Upper lobe of left lung (tissue), 6 donors: ENCODE results near the gene MRPL34. TPM values are rescaled to one million over a fixed set of nuclear protein-coding genes. Genes with fewer than 3 reads are reported as not detected.

ENCODE experiments used
- ATAC-seq, 2 donors: fragments of 200-7000 bp; cut with Tn5 transposase; one replicate each; pipeline ENCODE4 v1.9.1; 2022; ENCODE audit warnings: mild to moderate bottlenecking in 2 of 2, moderate library complexity in 2 of 2; ENCODE audit not compliant: low FRiP score in 2 of 2
- DNase-seq, 2 donors: peaks; one replicate each; pipeline ENCODE4 v3.0.0-alpha.2; 2019 to 2020
- H3K27ac ChIP-seq, 4 donors: fragments of 200-600 bp; sonication (generic); one replicate each; pipeline ENCODE4 v1.5.1; 2016 to 2019
- H3K27me3 ChIP-seq, 4 donors: fragments of 200-600 bp; sonication (generic); one replicate each; pipeline ENCODE4 v1.5.1; 2017 to 2019
- H3K36me3 ChIP-seq, 4 donors: fragments of 200-600 bp; sonication (generic); one replicate each; pipeline ENCODE4 v1.5.1; 2016 to 2019
- H3K4me1 ChIP-seq, 4 donors: fragments of 200-600 bp; sonication (generic); one replicate each; pipeline ENCODE4 v1.5.1; 2018 to 2019
- H3K4me3 ChIP-seq, 4 donors: fragments of 200-600 bp; sonication (generic); one replicate each; pipeline ENCODE4 v1.5.1; 2017 to 2019; ENCODE audit warnings: mild to moderate bottlenecking in 2 of 4, moderate library complexity in 1 of 4
- H3K9me3 ChIP-seq, 4 donors: fragments of 200-600 bp; sonication (generic); one replicate each; pipeline ENCODE4 v1.5.1; 2018 to 2019
- CTCF ChIP-seq, 6 experiments: fragments of 450-650 bp in 4 of 6; fragments of 200-600 bp in 2 of 6; sonication (generic) in 2 of 6; IDR thresholded peaks; one replicate each; pipeline ENCODE4 v1.5.1; 2016 to 2019; ENCODE audit warnings: antibody characterized with exemption in 6 of 6
- EP300 ChIP-seq, 4 donors: sonication (generic); formaldehyde crosslinking; IDR thresholded peaks; one replicate each; pipeline ENCODE4 v1.5.1; 2017; ENCODE audit warnings: antibody characterized with exemption in 4 of 4, control low read depth in 2 of 4
- POLR2A ChIP-seq, 4 donors: fragments of 450-650 bp; IDR thresholded peaks; one replicate each; pipeline ENCODE4 v1.5.1; 2016 to 2017; ENCODE audit warnings: antibody characterized with exemption in 4 of 4, mild to moderate bottlenecking in 2 of 4
- POLR2AphosphoS5 ChIP-seq, 2 donors: sonication (generic); formaldehyde crosslinking; IDR thresholded peaks; one replicate each; pipeline ENCODE4 v1.5.1; 2017; ENCODE audit warnings: antibody characterized with exemption in 2 of 2
- WGBS, 2 donors: methylation state at CpG; one replicate each; pipeline ENCODE4 v1.1.5; 2017 to 2018; 5-methylcytosine and 5-hydroxymethylcytosine counted together
- total RNA-seq, 6 donors: library from RNA; depleted of rRNA in 4 of 6; stranded (reverse); fragments of >200 nt in 4 of 6; gene quantifications; one replicate each; pipeline versions ENCODE4 v1.1.0 to v1.2.1, GENCODE V29; 2016 to 2021
- donor health status: DM: no; HTN: no; CAD: no; lungs with moderate emphysema.
- donor health status: DM: no; HTN: yes; CAD: no; lungs with severe emphysema.

Gene MRPL34
- total RNA-seq, 6 donors from 2014 or later = 98.3 to 176 (median 122) TPM

- no peak overlapping the region for H3K27ac ChIP-seq
- TF ChIP-seq CTCF (IDR thresholded peaks at IDR 0.05) (no peak), POLR2AphosphoS5 (IDR thresholded peaks at IDR 0.05) (no peak), EP300 (IDR thresholded peaks at IDR 0.05) (no peak)
- H3K9me3 ChIP-seq = no peaks in the 10 kb centered on the region
- H3K4me1 ChIP-seq = peaks cover 8 to 27% (median 13%) of the 10 kb centered on the region in 4 donors
- peaks cover 0 to 13% (median 8%) of the 10 kb centered on the region in 4 donors for H3K36me3 ChIP-seq
- H3K27me3 ChIP-seq = peaks cover 0 to 9% (median 2%) of the 10 kb centered on the region in 4 donors
- DNase-seq (no peak), ATAC-seq (no peak)
- no peak overlapping the region for H3K4me3 ChIP-seq
- 79 to 84% methylated on average over 17 of the region's 17 CpGs for WGBS, 2 donors
Observed at GRCh38 chr19:17325881-17326594, 20.4 kb downstream of the MRPL34 start.

- TF ChIP-seq EP300 (IDR thresholded peaks at IDR 0.05) (no peak), POLR2A (IDR thresholded peaks at IDR 0.05) (no peak), CTCF (IDR thresholded peaks at IDR 0.05) (no peak), POLR2AphosphoS5 (IDR thresholded peaks at IDR 0.05) (no peak)
- 88 to 90% methylated on average over 11 of the region's 11 CpGs for WGBS, 2 donors
- H3K4me1 ChIP-seq = peaks cover 8 to 27% (median 13%) of the 10 kb centered on the region in 4 donors
- H3K27ac ChIP-seq = no peak overlapping the region
- H3K27me3 ChIP-seq = peaks cover 0 to 9% (median 2%) of the 10 kb centered on the region in 4 donors
- no peak for ATAC-seq
- no peak for DNase-seq
- H3K36me3 ChIP-seq = peaks cover 0 to 7% (median 5%) of the 10 kb centered on the region in 4 donors
- no peaks in the 10 kb centered on the region for H3K9me3 ChIP-seq
- no peak overlapping the region for H3K4me3 ChIP-seq
Observed at GRCh38 chr19:17326595-17326966, 20.9 kb downstream of the MRPL34 start.

- Histone ChIP-seq H3K36me3 (peaks cover 0 to 5% (median 1%) of the 10 kb centered on the region in 4 donors), H3K4me1 (peaks cover 8 to 27% (median 13%) of the 10 kb centered on the region in 4 donors), H3K9me3 (no peaks in the 10 kb centered on the region), H3K27me3 (peaks cover 0 to 9% (median 2%) of the 10 kb centered on the region in 4 donors), H3K4me3 (no peak overlapping the region), H3K27ac (peak overlapping the region in 1 of 4 donors; percentile 67)
- ATAC-seq = no peak
- TF ChIP-seq EP300 (IDR thresholded peaks at IDR 0.05) (no peak), POLR2A (IDR thresholded peaks at IDR 0.05) (no peak), POLR2AphosphoS5 (IDR thresholded peaks at IDR 0.05) (no peak), CTCF (IDR thresholded peaks at IDR 0.05) (no peak)
- peak in 1 of 2 donors; percentile 80 for DNase-seq
- 87 to 91% methylated on average over 6 to 17 of the region's 27 CpGs for WGBS, 2 donors
Observed at GRCh38 chr19:17327068-17327653, 21.5 kb downstream of the MRPL34 start.

GRCh38 chr19:17327654-17328516 is 22.2 kb downstream of the MRPL34 start:
- Histone ChIP-seq H3K9me3 (no peaks in the 10 kb centered on the region), H3K27ac (peak overlapping the region in 3 of 4 donors; percentile 60 to 80 (median 67)), H3K27me3 (peaks cover 0 to 9% (median 2%) of the 10 kb centered on the region in 4 donors), H3K4me1 (peaks cover 8 to 31% (median 13%) of the 10 kb centered on the region in 4 donors), H3K36me3 (no peaks in the 10 kb centered on the region), H3K4me3 (peak overlapping the region in 3 of 4 donors; percentile 45 to 58 (median 53))
- TF ChIP-seq CTCF (IDR thresholded peaks at IDR 0.05) (peak in 4 of 6 experiments; percentile 40 to 72 (median 58)), EP300 (IDR thresholded peaks at IDR 0.05) (no peak), POLR2AphosphoS5 (IDR thresholded peaks at IDR 0.05) (no peak), POLR2A (IDR thresholded peaks at IDR 0.05) (peak in 1 of 4 donors; percentile 48)
- ATAC-seq (peak; percentile 60 to 79), DNase-seq (peak; percentile 86 to 92)
- 34 to 50% methylated on average over 12 to 46 of the region's 64 CpGs for WGBS, 2 donors
